Measurements from ENCODE around the gene RNF8. TPM values are rescaled to one million over a fixed set of nuclear protein-coding genes. Genes with fewer than 3 reads are reported as not detected.

RNF8 gene, protein sequence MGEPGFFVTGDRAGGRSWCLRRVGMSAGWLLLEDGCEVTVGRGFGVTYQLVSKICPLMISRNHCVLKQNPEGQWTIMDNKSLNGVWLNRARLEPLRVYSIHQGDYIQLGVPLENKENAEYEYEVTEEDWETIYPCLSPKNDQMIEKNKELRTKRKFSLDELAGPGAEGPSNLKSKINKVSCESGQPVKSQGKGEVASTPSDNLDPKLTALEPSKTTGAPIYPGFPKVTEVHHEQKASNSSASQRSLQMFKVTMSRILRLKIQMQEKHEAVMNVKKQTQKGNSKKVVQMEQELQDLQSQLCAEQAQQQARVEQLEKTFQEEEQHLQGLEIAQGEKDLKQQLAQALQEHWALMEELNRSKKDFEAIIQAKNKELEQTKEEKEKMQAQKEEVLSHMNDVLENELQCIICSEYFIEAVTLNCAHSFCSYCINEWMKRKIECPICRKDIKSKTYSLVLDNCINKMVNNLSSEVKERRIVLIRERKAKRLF
- 36.4 and 49.3 TPM in 2 replicates for polyA plus RNA-seq

DNA sequence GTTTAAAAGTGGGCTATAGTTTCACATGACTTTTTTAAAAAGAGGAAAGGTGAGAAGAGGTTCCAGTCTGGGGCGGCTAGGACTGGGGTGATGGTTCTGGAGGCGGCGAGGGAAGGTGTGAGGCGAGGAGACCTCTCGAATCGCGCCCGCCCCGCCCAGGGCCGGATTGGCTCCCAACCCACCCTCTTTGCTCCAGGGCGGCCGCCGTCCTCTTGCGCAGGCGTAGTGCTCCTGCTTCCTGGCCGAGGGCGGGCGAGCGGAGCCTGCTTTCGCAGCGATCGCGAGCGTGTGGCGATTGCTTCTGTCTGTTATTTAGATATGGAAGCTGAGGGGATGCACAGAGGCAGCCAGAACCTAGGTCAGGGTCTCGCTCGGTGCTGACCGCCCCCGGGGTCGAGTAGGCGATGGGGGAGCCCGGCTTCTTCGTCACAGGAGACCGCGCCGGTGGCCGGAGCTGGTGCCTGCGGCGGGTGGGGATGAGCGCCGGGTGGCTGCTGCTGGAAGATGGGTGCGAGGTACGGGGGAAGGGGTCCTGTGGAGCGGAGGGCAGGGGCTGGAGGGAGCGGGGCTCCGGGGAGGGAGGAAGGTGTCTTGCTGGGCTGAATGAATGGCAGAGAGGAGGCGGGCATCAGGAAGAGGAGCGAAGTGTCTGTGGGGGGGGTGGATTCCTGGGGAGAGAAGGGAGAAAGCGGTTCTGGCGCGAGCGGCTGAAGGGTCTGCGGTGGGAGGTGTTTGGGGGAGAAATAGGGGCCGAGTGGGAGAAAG is at the start of gene RNF8:
Gene RNF8 (plus strand): TSS at position 223 of the 765 bp plus-strand sequence. CDS start 182 bp downstream, at position 405.

DNA sequence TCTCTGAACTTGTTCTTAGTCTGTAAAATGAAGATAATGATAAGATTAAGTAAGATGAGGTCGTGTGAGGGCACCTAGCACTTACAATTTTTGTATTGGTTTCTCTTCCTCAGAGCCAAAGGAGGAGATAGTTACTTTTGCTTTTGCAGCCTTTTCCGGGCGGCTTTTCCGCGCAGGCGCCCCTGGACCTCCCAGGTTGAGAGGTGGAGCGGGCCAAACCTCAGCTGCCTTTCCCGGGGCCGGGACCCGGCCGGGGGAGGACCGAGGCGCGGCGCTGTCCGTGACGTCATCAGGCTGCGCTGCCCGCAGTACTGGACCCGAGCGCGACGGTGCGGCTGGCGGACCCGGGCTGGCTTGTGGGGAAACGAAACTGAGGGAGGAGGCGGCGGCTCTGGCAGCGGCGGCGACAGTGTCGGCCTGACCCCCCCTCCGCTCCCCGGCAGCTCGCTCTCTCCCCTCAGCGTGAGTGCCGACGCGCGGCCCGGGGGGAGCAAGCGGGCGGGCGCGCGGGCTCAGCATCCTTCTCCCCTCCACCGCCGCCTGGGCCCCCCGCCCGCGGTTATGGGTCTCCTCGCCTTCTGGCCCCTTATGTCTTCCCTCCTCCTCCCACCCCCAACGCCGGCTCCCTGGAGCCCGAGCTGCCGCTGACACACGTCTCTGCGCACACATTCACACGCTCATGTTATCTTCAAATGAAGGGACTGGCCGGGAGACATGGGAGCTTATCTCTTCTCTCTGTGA is 79.3 kb downstream of the RNF8 start, which contains the start of gene CMTR1:
Gene CMTR1 (plus strand): TSS at position 306 of the 741 bp plus-strand sequence. CDS start 2,409 bp downstream, outside the sequence.

Other genes with a start within 250 kb of the RNF8 start
- 2.8 and 4.5 TPM in 2 replicates for gene PIM1, start 183.8 kb upstream of the RNF8 start, polyA plus RNA-seq
- gene TBC1D22B, start 96.2 kb upstream of the RNF8 start, polyA plus RNA-seq, result 2.0 and 2.5 TPM in 2 replicates
- 0.34 and 4.2 TPM in 2 replicates for gene TMEM217, start 95.8 kb upstream of the RNF8 start, polyA plus RNA-seq
- gene CMTR1, start 79.2 kb downstream of the RNF8 start, polyA plus RNA-seq, result 5.2 and 5.3 TPM in 2 replicates
- gene CCDC167, start 145.9 kb downstream of the RNF8 start, polyA plus RNA-seq, result 140 and 141 TPM in 2 replicates

Data from Purkinje cell (primary cell).